GM20000 (cell line): ENCODE results near the gene LACTB.

Source experiments
- DNase-seq: peaks from one replicate; pipeline ENCODE4 v3.0.0; 2012; ENCODE audit warnings: low spot score
- CTCF ChIP-seq: IDR thresholded peaks from 2 replicates; pipeline ENCODE4 v1.5.1; 2012; ENCODE audit warnings: mild to moderate bottlenecking, control low read depth; ENCODE audit errors: extremely low read depth, missing control alignments

LACTB gene

GRCh38 chr15:63165166-63165859 is 43.7 kb downstream of the LACTB start:
- no peak for DNase-seq
- no peak for TF ChIP-seq CTCF

- DNase-seq = no peak
Measured at GRCh38 chr15:63166219-63166618, 44.6 kb downstream of the LACTB start.

GRCh38 chr15:63169788-63170187 is 48.1 kb downstream of the LACTB start:
- DNase-seq = no peak
- no peak for TF ChIP-seq CTCF

More at GRCh38 chr15:63166219-63166618, 44.6 kb downstream of the LACTB start:
- TF ChIP-seq CTCF = no peak

GRCh38 chr15:63172376-63172775 is 50.7 kb downstream of the LACTB start:
- TF ChIP-seq CTCF = no peak
- DNase-seq = no peak

- no peak for DNase-seq
Measured at GRCh38 chr15:63172851-63173451, 51.3 kb downstream of the LACTB start.

GRCh38 chr15:63176302-63176701 is 54.6 kb downstream of the LACTB start:
- TF ChIP-seq CTCF = no peak
- no peak for DNase-seq

More at GRCh38 chr15:63172851-63173451, 51.3 kb downstream of the LACTB start:
- TF ChIP-seq CTCF = no peak

- no peak for TF ChIP-seq CTCF
- DNase-seq = no peak
Measured at GRCh38 chr15:63178034-63178433, 56.4 kb downstream of the LACTB start.
